GM21390 (cell line): Measurements from ENCODE around the gene NR3C2.

ENCODE experiments used
- ATAC-seq: cut with Tn5 transposase; IDR thresholded peaks from one replicate; pipeline ENCODE4 v1.9.1; 2021; ENCODE audit not compliant: unreplicated experiment

Gene NR3C2

GRCh38 chr4:148435654-148436406 is 6.4 kb downstream of the NR3C2 start:
- no peak for ATAC-seq

- peak; percentile 71 for ATAC-seq
Measured at GRCh38 chr4:148434075-148434773, 8.0 kb downstream of the NR3C2 start.

- no peak for ATAC-seq
Measured at GRCh38 chr4:148431401-148431800, 10.8 kb downstream of the NR3C2 start.

GRCh38 chr4:148430854-148431253 is 11.4 kb downstream of the NR3C2 start:
- no peak for ATAC-seq

- no peak for ATAC-seq
Measured at GRCh38 chr4:148429206-148429605, 13.0 kb downstream of the NR3C2 start.

GRCh38 chr4:148426643-148427042 is 15.6 kb downstream of the NR3C2 start:
- no peak for ATAC-seq

GRCh38 chr4:148425327-148426110 is 16.7 kb downstream of the NR3C2 start:
- ATAC-seq = peak; percentile 76

GRCh38 chr4:148420397-148420796 is 21.8 kb downstream of the NR3C2 start:
- no peak for ATAC-seq

- no peak for ATAC-seq
Measured at GRCh38 chr4:148415500-148415899, 26.7 kb downstream of the NR3C2 start.

- no peak for ATAC-seq
Measured at GRCh38 chr4:148412460-148412994, 29.7 kb downstream of the NR3C2 start.

GRCh38 chr4:148405161-148405893 is 36.9 kb downstream of the NR3C2 start:
- ATAC-seq = no peak

- no peak for ATAC-seq
Measured at GRCh38 chr4:148398988-148399387, 43.2 kb downstream of the NR3C2 start.

GRCh38 chr4:148397771-148398170 is 44.4 kb downstream of the NR3C2 start:
- ATAC-seq = no peak

- ATAC-seq = no peak
Measured at GRCh38 chr4:148396986-148397673, 45.1 kb downstream of the NR3C2 start.

GRCh38 chr4:148395771-148396170 is 46.4 kb downstream of the NR3C2 start:
- no peak for ATAC-seq

- ATAC-seq = no peak
Measured at GRCh38 chr4:148391056-148391455, 51.2 kb downstream of the NR3C2 start.

GRCh38 chr4:148390311-148390710 is 51.9 kb downstream of the NR3C2 start:
- no peak for ATAC-seq

- no peak for ATAC-seq
Measured at GRCh38 chr4:148380291-148380690, 61.9 kb downstream of the NR3C2 start.

- ATAC-seq = no peak
Measured at GRCh38 chr4:148376151-148376550, 66.1 kb downstream of the NR3C2 start.

- no peak for ATAC-seq
Measured at GRCh38 chr4:148375584-148375983, 66.6 kb downstream of the NR3C2 start.
